B cell (primary cell): ENCODE data around the gene IQCM. TPM values are rescaled to one million over a fixed set of nuclear protein-coding genes. Genes with fewer than 3 reads are reported as not detected.

ENCODE experiments used
- ATAC-seq: fragments of 200-7000 bp; cut with Tn5 transposase; one replicate; pipeline ENCODE4 v1.10.0; 2021; ENCODE audit warnings: low read depth, mild to moderate bottlenecking, moderate number of reproducible peaks, moderate library complexity
- CTCF ChIA-PET: fragments of 350-600 bp; sonication (Branson Sonifier 250); formaldehyde crosslinking; loops from one replicate; lab custom pipeline; 2021; ENCODE audit warnings: antibody characterized with exemption, inconsistent platforms; lab: Charles Lee
- POLR2A ChIA-PET: fragments of 350-600 bp; sonication (Branson Sonifier 250); formaldehyde crosslinking; loops from one replicate; lab custom pipeline; 2021; ENCODE audit warnings: antibody characterized with exemption; lab: Charles Lee
- DNase-seq: peaks from one replicate; pipeline ENCODE4 v3.0.0; 2013
- H2AFZ ChIP-seq: 2 replicates; pipeline ENCODE4 v1.6.1; 2012; ENCODE audit warnings: mild to moderate bottlenecking, low read depth, low read length; ENCODE audit not compliant: insufficient read depth, poor library complexity, severe bottlenecking
- H3K27ac ChIP-seq, 2 donors: 1 replicate in 1 of 2; 2 replicates in 1 of 2; pipeline ENCODE4 v1.5.1; 2012 to 2013; ENCODE audit warnings: low read length in 2 of 2, mild to moderate bottlenecking in 2 of 2, moderate library complexity in 1 of 2
- H3K27me3 ChIP-seq, 4 experiments: fragments of 200-600 bp in 1 of 4; sonication (generic) in 1 of 4; replicated peaks in 1 of 4; 1 replicate in 2 of 4; 2 replicates in 2 of 4; pipeline versions ENCODE4 v1.6.1 to v1.7.0; 2013 to 2016; ENCODE audit warnings: low read length in 3 of 4, mild to moderate bottlenecking in 2 of 4, mixed read lengths in 1 of 4, moderate library complexity in 1 of 4; ENCODE audit not compliant: insufficient read depth in 4 of 4, control insufficient read depth in 3 of 4; ENCODE audit errors: control extremely low read depth in 1 of 4
- H3K36me3 ChIP-seq, 2 experiments: replicated peaks in 1 of 2; 1 replicate in 1 of 2; 2 replicates in 1 of 2; pipeline versions ENCODE4 v1.6.1 to v1.7.1; 2013; ENCODE audit warnings: low read length in 1 of 2; ENCODE audit not compliant: insufficient read depth in 2 of 2, control insufficient read depth in 1 of 2; ENCODE audit errors: control extremely low read depth in 1 of 2, extremely low read depth in 1 of 2
- H3K4me1 ChIP-seq, 2 donors: fragments of 200-600 bp in 1 of 2; sonication (generic) in 1 of 2; 1 replicate in 1 of 2; 2 replicates in 1 of 2; pipeline versions ENCODE4 v1.5.1 to v1.6.1; 2013 to 2017; ENCODE audit warnings: low read length in 2 of 2; ENCODE audit not compliant: control insufficient read depth in 2 of 2, insufficient read depth in 2 of 2
- H3K4me2 ChIP-seq: replicated peaks from 2 replicates; pipeline ENCODE3; 2012; ENCODE audit warnings: mild to moderate bottlenecking, low read depth, low read length; ENCODE audit not compliant: poor library complexity, severe bottlenecking
- H3K4me3 ChIP-seq, 5 experiments: fragments of 200-600 bp in 1 of 5; sonication (generic) in 1 of 5; 1 replicate in 3 of 5; 2 replicates in 2 of 5; pipeline versions ENCODE4 v1.5.1 to v1.7.0; 2011 to 2016; ENCODE audit warnings: low read length in 4 of 5, mild to moderate bottlenecking in 4 of 5, low read depth in 2 of 5, control low read depth in 1 of 5, moderate library complexity in 1 of 5; ENCODE audit not compliant: insufficient read depth in 1 of 5; ENCODE audit errors: control extremely low read depth in 1 of 5, extremely low read depth in 1 of 5
- H3K79me2 ChIP-seq: fragments of 200-600 bp; sonication (generic); one replicate; pipeline ENCODE4 v1.6.0; 2016; ENCODE audit warnings: low read length; ENCODE audit not compliant: control insufficient read depth, insufficient read depth
- H3K9ac ChIP-seq: fragments of 200-600 bp; sonication (generic); 2 replicates; pipeline ENCODE4 v1.6.1; 2017; ENCODE audit warnings: mild to moderate bottlenecking, low read length, moderate library complexity
- H3K9me3 ChIP-seq, 3 donors: one replicate each; pipeline versions ENCODE4 v1.6.1 to v1.7.1; 2013; ENCODE audit warnings: low read length in 2 of 3; ENCODE audit not compliant: control insufficient read depth in 2 of 3, insufficient read depth in 1 of 3; ENCODE audit errors: control extremely low read depth in 1 of 3
- H4K20me1 ChIP-seq: 2 replicates; pipeline ENCODE4 v1.6.0; 2012; ENCODE audit warnings: mild to moderate bottlenecking, low read length; ENCODE audit not compliant: insufficient read depth, control insufficient read depth, poor library complexity, severe bottlenecking
- H3K27ac Mint-ChIP-seq: one replicate; pipeline ENCODE4 v1.8.0; 2021; ENCODE audit warnings: mixed read lengths
- H3K27me3 Mint-ChIP-seq: one replicate; pipeline ENCODE4 v1.8.0; 2021; ENCODE audit warnings: mixed read lengths
- H3K4me1 Mint-ChIP-seq: one replicate; pipeline ENCODE4 v1.8.0; 2021; ENCODE audit warnings: mixed read lengths
- H3K4me3 Mint-ChIP-seq: one replicate; pipeline ENCODE4 v1.8.0; 2021; ENCODE audit warnings: mixed read lengths
- H3K9me3 Mint-ChIP-seq: one replicate; pipeline ENCODE4 v1.8.0; 2022; ENCODE audit warnings: mixed read lengths; ENCODE audit not compliant: insufficient read depth
- EZH2 ChIP-seq: IDR thresholded peaks from 2 replicates; pipeline ENCODE4 v1.6.1; 2012; ENCODE audit warnings: borderline replicate concordance, low read depth, mild to moderate bottlenecking, moderate library complexity, low read length; ENCODE audit not compliant: insufficient read depth, poor library complexity, severe bottlenecking
- WGBS: methylation state at CpG from one replicate; pipeline ENCODE4 v1.1.5; 2013; ENCODE audit warnings: missing lambda C conversion rate; ENCODE audit not compliant: insufficient coverage; 5-methylcytosine and 5-hydroxymethylcytosine counted together
- intact Hi-C: fragments of 100-400 bp; cut with micrococcal nuclease; formaldehyde crosslinking; loops from one replicate; pipeline ENCODE4 v1.10.0; 2022
- polyA plus RNA-seq: library from polyadenylated mRNA; depleted of rRNA; stranded (reverse); fragments of >200 nt; gene quantifications from 2 replicates; pipeline ENCODE4 v1.2.3, GENCODE V29; 2012
- total RNA-seq, 2 donors: library from RNA; stranded (reverse); fragments of 120-200 nt in 1 of 2; gene quantifications; 1 replicate in 1 of 2; 2 replicates in 1 of 2; pipeline versions ENCODE4 v1.2.3 to v1.2.4, GENCODE V29; 2013 to 2022
- TF ChIP-seq, protein P1 (sequence below): fragments of 200-600 bp; IDR thresholded peaks from one replicate; pipeline ENCODE4 v1.8.0; 2022; ENCODE audit warnings: antibody characterized with exemption, mild to moderate bottlenecking

The IQCM gene
- total and polyA plus RNA-seq, 2 donors (not counting 1 experiment from before 2014, with no cell fraction given): not detected

DNA sequence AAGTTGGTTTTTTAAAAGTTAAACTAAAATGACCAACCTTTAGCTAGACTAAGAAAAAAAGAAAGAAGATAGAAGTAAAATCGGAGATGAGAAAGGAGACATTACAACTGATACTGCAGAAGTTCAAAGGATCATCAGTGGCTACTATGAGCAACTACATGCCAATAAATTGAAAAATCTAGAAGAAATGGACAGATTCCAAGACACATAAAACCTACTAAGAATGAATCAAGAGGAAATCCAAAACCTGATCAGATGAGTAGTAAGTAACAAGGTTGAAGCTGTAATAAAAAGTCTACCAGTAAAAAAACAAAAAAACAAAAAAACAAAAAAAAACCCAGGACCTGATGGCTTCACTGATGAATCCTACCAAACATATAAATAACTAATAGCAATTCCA, 16.1 kb downstream of the IQCM start:
- H3K79me2 ChIP-seq: no peaks in the 10 kb centered on the region
- H3K9me3 ChIP-seq: peaks cover 0 to 4% (median 3%) of the 10 kb centered on the region in 3 donors
- H3K36me3 ChIP-seq: no peaks in the 10 kb centered on the region
- no peaks in the 10 kb centered on the region for H3K4me1 ChIP-seq
- H3K9me3 Mint-ChIP-seq: peaks cover 2% of the 10 kb centered on the region
- no peaks in the 10 kb centered on the region for H3K4me1 Mint-ChIP-seq
- no peak for ATAC-seq
- ChIA-PET POLR2A (no interaction called here), CTCF (no interaction called here)
- no peaks in the 10 kb centered on the region for H3K27me3 Mint-ChIP-seq
- no peak overlapping the region for H3K27ac Mint-ChIP-seq
- intact Hi-C loops: no loop called here
- H3K27ac ChIP-seq: no peak overlapping the region
- H3K4me2 ChIP-seq: no peak overlapping the region
- H3K4me3 ChIP-seq: no peak overlapping the region
- no peaks in the 10 kb centered on the region for H4K20me1 ChIP-seq
- DNase-seq: no peak
- H3K9ac ChIP-seq: no peak overlapping the region
- no peak overlapping the region for H2AFZ ChIP-seq
- no peaks in the 10 kb centered on the region for H3K27me3 ChIP-seq
- TF ChIP-seq, protein P1, sequence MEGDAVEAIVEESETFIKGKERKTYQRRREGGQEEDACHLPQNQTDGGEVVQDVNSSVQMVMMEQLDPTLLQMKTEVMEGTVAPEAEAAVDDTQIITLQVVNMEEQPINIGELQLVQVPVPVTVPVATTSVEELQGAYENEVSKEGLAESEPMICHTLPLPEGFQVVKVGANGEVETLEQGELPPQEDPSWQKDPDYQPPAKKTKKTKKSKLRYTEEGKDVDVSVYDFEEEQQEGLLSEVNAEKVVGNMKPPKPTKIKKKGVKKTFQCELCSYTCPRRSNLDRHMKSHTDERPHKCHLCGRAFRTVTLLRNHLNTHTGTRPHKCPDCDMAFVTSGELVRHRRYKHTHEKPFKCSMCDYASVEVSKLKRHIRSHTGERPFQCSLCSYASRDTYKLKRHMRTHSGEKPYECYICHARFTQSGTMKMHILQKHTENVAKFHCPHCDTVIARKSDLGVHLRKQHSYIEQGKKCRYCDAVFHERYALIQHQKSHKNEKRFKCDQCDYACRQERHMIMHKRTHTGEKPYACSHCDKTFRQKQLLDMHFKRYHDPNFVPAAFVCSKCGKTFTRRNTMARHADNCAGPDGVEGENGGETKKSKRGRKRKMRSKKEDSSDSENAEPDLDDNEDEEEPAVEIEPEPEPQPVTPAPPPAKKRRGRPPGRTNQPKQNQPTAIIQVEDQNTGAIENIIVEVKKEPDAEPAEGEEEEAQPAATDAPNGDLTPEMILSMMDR: no peak
- no peak for TF ChIP-seq EZH2
- WGBS: no CpG with 5 or more reads among the region's 1 CpG
- H3K4me3 Mint-ChIP-seq: no peak overlapping the region

DNA sequence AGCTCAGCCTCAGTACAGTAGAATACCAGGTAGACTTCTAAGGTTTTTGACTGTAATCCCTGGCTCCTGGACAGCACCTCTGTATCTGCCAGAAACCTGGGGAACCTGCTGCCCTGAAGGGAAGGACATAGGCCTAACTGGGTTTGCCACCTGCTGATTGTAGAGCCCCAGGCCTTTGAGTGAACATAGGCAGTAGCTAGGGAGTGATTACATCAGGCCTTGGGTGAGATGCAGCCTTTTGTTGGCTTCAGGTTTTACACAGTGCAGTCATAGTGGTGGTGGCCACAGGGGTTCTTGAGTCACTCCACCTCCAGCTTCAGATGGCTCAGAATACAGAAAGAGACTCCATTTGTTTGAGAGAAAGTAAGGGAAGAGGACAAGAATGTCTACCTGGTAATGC, 19.3 kb downstream of the IQCM start:
- Histone ChIP-seq H2AFZ (no peak overlapping the region), H3K79me2 (no peaks in the 10 kb centered on the region), H3K27ac (no peak overlapping the region), H3K4me3 (no peak overlapping the region), H3K9ac (no peak overlapping the region), H3K9me3 (peaks cover 0 to 4% (median 0%) of the 10 kb centered on the region in 3 donors), H4K20me1 (no peaks in the 10 kb centered on the region), H3K36me3 (no peaks in the 10 kb centered on the region), H3K4me1 (no peaks in the 10 kb centered on the region), H3K4me2 (no peak overlapping the region), H3K27me3 (no peaks in the 10 kb centered on the region)
- POLR2A ChIA-PET: no interaction called here
- Mint-ChIP-seq H3K27me3 (no peaks in the 10 kb centered on the region), H3K9me3 (peaks cover under 1% of the 10 kb centered on the region), H3K4me3 (no peak overlapping the region), H3K27ac (no peak overlapping the region), H3K4me1 (no peaks in the 10 kb centered on the region)
- CTCF ChIA-PET: no interaction called here
- intact Hi-C loops: no loop called here
- DNase-seq (no peak), ATAC-seq (no peak)
- no peak for TF ChIP-seq EZH2
- TF ChIP-seq, protein P1: no peak
